ENCODE measurements around the gene MARCKS. TPM values are rescaled to one million over a fixed set of nuclear protein-coding genes. Genes with fewer than 3 reads are reported as not detected.

MARCKS gene
- total RNA-seq, 3 donors from 2014 or later: 131 to 245 (median 136) TPM

- no peaks in the 10 kb centered on the region for H3K36me3 ChIP-seq (ENCODE audit: low read depth)
- H3K4me3 ChIP-seq: no peak overlapping the region
- H3K9me3 ChIP-seq: no peaks in the 10 kb centered on the region
- ATAC-seq: no peak
- H3K4me1 ChIP-seq (ENCODE audit: low read depth): no peaks in the 10 kb centered on the region
- intact Hi-C loops (cut with DNase I, micrococcal nuclease): no loop called here
- no peak for DNase-seq
- TF ChIP-seq CTCF (IDR thresholded peaks at IDR 0.05): no peak
Observed at GRCh38 chr6:113871975-113872374, 14.8 kb downstream of the MARCKS start.

GRCh38 chr6:113873043-113873667 is 16.0 kb downstream of the MARCKS start:
- TF ChIP-seq CTCF (IDR thresholded peaks at IDR 0.05): no peak
- Histone ChIP-seq H3K4me1 (ENCODE audit: low read depth) (no peaks in the 10 kb centered on the region), H3K36me3 (ENCODE audit: low read depth) (no peaks in the 10 kb centered on the region), H3K4me3 (no peak overlapping the region), H3K9me3 (no peaks in the 10 kb centered on the region)
- ATAC-seq: peak; percentile 99
- intact Hi-C loops (cut with DNase I, micrococcal nuclease): no loop called here
- DNase-seq: peak; percentile 74 to 90 (median 84)

- no peaks in the 10 kb centered on the region for H3K36me3 ChIP-seq (ENCODE audit: low read depth)
- no peak for DNase-seq
- ATAC-seq: no peak
- H3K9me3 ChIP-seq: no peaks in the 10 kb centered on the region
- H3K4me3 ChIP-seq: no peak overlapping the region
- peaks cover 13% of the 10 kb centered on the region for H3K4me1 ChIP-seq (ENCODE audit: low read depth)
- intact Hi-C loops (cut with DNase I, micrococcal nuclease): loop anchor here in 1 of 2 donors (5.0 kb wide), 1 partner anchor 568 kb away; no protein-coding TSS in a partner anchor
- no peak for TF ChIP-seq CTCF (IDR thresholded peaks at IDR 0.05)
Observed at GRCh38 chr6:113875470-113875869, 18.3 kb downstream of the MARCKS start.

- TF ChIP-seq CTCF (IDR thresholded peaks at IDR 0.05): no peak
- H3K4me3 ChIP-seq: no peak overlapping the region
- H3K4me1 ChIP-seq (ENCODE audit: low read depth): peaks cover 13% of the 10 kb centered on the region
- ATAC-seq (no peak), DNase-seq (no peak)
- intact Hi-C loops (cut with DNase I, micrococcal nuclease): loop anchor here in 1 of 2 donors (5.0 kb wide), 1 partner anchor 569 kb away; no protein-coding TSS in a partner anchor
- H3K36me3 ChIP-seq (ENCODE audit: low read depth): no peaks in the 10 kb centered on the region
- no peaks in the 10 kb centered on the region for H3K9me3 ChIP-seq
Observed at GRCh38 chr6:113876695-113877094, 19.6 kb downstream of the MARCKS start.

- Histone ChIP-seq H3K4me1 (ENCODE audit: low read depth) (peaks cover 13% of the 10 kb centered on the region), H3K36me3 (ENCODE audit: low read depth) (no peaks in the 10 kb centered on the region), H3K4me3 (no peak overlapping the region), H3K9me3 (no peaks in the 10 kb centered on the region)
- DNase-seq (peak in 1 of 3 donors; percentile 73), ATAC-seq (peak; percentile 99)
- intact Hi-C loops (cut with DNase I, micrococcal nuclease): loop anchor here (5.0 to 10.0 kb wide), 2 partner anchors 572 to 1095 kb away; no protein-coding TSS in a partner anchor
- peak; percentile 47 for TF ChIP-seq CTCF (IDR thresholded peaks at IDR 0.05)
Observed at GRCh38 chr6:113879186-113880096, 22.3 kb downstream of the MARCKS start.
